HG02885 (cell line): ENCODE measurements around the gene ZNF138.

ENCODE experiments used
- ATAC-seq: cut with Tn5 transposase; IDR thresholded peaks from one replicate; pipeline ENCODE4 v1.9.1; 2021; ENCODE audit warnings: mild to moderate bottlenecking; ENCODE audit not compliant: unreplicated experiment, poor library complexity

The ZNF138 gene

GRCh38 chr7:64874114-64874513 lies 79.9 kb downstream of the ZNF138 start:
- ATAC-seq = no peak

DNA sequence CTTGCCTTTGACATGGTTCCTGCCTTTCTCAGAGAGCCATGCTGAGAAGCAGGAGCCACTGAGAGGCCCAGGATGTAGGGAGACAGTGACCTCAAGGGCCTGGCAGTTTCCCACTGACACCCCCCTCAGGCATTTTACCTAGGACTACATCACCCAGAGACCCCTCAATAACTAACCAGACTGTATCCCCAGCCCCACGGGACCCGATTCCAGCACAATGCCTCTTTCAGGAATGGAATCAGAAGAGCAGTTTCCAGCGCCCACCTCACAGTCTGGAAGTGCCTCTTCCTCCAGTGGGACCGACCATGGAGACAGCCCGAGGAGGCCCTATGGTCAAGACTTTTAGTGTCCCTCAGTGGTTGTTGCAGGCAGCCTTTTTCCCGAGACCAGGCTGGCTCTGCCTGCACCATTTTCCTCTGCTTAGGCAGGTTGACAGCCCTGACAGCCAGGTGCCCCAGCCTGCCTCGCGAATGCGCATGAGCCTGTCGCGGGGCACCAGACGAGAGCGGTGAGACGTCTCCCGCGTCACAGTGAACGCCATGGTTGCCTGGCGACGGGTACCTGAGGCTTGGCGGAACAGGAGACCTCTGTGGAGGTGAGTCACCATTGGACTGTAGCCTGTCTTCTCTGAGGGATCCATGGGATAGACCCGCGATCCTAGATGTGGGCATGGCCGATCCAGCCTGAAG lies 80.5 kb downstream of the ZNF138 start:
- no peak for ATAC-seq

GRCh38 chr7:64875258-64875657 lies 81.0 kb downstream of the ZNF138 start:
- no peak for ATAC-seq

DNA sequence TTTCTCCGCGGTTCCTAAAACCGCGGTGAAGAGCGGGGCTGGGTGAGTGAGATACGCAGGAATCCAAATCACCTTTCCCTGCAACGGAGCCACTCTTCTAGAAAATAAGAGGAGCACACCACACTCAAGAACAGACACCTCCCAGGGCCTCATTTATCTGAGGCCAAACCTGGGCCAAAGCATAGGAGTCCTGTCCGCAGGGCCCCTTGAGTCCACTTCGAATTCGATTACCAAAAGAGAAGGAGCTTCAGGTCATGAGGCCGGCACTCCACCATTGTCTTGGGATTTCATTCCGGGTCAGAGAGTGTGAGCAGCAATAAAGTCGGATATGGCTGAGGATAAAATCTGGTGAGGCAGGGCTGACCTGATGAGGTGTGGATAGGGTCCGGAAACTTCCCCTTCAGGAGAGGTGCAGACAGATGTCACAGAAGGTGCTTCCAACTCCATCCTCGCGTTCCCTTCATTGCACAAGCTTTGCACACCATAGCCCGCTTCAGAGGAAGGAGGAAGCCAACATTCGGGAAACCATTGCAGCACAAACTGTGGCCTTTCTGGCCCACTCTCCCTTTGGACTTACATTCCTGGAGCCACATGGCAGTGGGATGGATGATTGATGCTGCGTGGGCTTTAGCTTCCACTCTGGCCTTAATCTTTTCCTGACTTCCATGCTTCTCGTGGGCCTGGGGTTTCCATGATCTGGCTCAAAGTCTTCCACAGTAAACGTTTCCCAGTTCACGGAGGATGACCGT lies 81.6 kb downstream of the ZNF138 start:
- no peak for ATAC-seq

DNA sequence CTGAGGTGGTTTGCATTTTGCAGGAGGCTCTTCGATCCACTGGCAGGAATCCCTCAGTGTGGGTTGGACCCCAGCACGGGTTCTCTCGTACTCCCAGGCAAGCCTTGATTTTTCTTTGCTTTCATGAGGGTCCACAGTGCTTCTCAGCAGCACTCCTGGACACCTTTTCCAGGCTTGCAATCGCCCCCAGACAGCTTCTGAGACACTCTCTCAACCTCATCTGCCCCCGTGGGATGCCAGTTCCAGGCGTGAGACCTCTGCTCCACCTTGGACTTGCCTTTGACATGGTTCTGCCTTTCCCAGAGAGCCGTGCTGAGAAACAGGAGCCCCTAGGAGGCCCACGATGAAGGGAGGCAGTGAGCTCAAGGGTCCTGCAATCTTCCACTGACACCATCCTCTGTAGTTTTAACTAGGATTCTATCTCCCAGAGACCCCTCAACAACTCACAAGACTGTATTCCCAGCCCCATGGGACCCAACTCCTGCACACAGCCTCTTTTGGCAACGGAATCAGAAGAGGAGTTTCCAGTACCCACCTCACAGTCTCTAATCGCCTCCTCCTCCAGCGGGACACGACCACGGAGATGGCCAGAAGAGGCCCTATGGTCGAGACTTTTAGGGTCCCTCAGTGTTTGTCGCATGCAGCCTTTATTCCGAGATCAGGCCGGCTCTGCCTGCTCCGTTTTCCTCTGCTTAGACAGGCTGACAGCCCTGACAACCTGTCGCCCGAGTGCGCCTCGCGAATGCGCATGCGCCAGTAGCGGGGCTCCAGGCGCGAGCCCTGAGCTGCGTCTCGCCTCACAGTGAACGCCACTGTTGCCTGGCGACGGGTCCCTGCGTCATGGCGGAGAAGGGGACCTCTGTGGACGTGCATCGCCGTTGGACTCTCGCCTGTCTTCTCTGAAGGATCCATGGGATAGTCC lies 82.8 kb downstream of the ZNF138 start:
- ATAC-seq = no peak

- ATAC-seq = no peak
These were observed 83.7 kb downstream of the ZNF138 start for GRCh38 chr7:64877714-64878610.

DNA sequence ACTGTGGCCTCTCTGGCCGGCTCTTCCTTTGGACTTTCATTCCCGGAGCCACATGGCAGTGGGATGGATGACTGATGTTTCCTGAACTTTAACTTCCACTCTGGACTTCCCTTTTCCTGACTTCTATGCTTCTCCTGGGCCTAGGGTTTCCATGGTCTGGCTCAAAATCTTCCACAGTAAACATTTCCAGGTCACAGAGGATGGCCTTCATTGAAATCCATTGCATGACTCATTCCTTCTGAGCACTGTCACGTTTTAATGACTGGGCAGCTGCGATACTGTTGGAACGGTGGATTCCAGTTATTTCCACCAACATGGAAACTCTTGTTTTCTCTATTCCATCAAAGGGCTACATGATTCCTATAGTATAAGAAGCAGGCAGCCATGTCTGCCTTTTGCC lies 84.5 kb downstream of the ZNF138 start:
- ATAC-seq = no peak

DNA sequence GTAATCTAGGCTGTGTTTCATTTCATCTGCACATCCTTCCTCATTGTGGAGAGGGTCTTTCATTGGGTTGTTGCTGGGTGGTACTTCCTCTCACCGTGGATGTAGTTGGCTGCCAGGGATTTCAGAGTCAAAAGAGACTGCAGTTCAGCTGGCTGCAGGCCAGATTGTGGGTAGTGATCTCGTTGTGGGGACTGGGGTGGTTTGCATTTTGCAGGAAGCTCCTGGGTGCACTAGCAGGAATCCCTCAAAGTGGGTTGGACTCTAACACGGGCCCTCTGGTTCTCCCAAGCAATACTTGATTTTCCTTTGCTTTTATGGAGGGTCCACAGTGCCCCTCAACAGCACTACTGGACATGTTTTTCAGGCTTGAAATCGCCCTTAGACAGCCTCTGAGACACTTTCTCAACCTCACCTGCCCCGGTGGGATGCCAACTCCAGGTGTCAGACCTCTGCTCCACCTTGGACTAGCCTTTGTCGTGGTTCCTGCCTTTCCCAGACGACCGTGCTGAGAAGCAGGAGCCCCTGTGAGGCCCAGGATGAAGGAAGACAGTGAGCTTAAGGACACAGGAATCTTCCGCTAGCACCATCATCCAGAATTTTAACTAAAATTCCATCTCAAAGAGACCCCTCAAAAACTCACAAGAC lies 85.0 kb downstream of the ZNF138 start:
- no peak for ATAC-seq

DNA sequence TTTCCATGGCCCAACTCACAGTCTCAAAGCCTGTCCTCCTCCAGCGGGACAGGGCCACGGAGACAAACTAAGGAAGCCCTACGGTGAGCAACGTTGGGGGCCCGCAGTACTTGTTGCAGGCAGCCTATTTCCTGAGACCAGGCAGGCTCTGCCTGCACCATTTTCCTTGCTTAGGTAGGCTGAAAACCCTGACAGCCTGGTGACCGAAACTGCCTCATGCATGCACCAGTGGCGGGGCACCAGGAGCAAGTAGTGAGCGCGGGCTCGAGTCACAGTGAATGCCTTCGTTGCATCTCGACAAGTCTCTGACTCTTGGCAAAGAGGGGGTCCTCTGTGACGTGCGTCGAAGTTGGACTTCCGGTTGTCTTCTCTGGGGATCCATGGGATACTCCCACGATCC lies 85.6 kb downstream of the ZNF138 start:
- ATAC-seq = no peak

- ATAC-seq = no peak
These were observed 86.4 kb downstream of the ZNF138 start for GRCh38 chr7:64880322-64881297.

GRCh38 chr7:64881461-64882287 lies 87.4 kb downstream of the ZNF138 start:
- ATAC-seq = no peak

DNA sequence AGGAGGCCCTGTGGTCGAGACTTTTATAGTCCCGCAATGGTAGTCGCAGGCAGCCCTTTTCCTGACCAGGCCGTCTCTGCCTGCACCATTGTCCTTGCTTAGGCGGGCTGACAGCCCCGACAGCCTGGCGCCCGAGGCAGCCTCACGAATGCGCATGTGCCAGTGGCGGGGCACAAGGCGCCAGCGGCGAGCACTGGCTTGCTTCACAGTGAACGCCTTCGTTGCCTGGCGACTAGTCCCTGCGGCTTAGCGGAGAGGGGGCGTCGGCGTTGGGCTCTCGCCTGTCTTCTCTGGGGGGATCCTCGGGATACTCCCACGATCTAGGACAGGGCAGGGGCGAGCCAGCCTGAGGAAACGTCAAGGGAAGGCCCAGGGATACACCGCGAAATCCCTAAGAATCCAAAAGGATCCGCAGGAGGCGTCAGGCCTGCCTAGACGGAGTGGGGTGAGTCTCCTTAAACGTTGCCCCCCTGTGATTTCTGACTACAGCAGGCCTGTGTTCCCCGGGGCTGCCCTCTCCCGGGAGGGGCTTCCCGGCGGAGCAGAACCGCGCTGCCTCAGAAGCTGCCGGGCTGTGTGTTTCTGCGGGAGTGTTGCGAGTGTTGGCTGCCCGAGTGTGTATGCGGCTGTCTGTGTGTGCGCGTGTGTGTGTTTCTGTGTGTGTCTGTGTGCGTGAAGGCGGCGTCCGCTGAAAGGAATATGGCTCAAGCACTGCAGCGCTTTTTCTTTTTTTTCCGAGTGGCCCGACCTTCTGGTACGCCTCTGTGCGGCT lies 88.3 kb downstream of the ZNF138 start:
- ATAC-seq = no peak
